GM21529 (cell line): Measurements from ENCODE around the gene IL23A.

Source experiments
- ATAC-seq: cut with Tn5 transposase; IDR thresholded peaks from one replicate; pipeline ENCODE4 v1.9.1; 2021; ENCODE audit not compliant: unreplicated experiment

Gene IL23A

DNA sequence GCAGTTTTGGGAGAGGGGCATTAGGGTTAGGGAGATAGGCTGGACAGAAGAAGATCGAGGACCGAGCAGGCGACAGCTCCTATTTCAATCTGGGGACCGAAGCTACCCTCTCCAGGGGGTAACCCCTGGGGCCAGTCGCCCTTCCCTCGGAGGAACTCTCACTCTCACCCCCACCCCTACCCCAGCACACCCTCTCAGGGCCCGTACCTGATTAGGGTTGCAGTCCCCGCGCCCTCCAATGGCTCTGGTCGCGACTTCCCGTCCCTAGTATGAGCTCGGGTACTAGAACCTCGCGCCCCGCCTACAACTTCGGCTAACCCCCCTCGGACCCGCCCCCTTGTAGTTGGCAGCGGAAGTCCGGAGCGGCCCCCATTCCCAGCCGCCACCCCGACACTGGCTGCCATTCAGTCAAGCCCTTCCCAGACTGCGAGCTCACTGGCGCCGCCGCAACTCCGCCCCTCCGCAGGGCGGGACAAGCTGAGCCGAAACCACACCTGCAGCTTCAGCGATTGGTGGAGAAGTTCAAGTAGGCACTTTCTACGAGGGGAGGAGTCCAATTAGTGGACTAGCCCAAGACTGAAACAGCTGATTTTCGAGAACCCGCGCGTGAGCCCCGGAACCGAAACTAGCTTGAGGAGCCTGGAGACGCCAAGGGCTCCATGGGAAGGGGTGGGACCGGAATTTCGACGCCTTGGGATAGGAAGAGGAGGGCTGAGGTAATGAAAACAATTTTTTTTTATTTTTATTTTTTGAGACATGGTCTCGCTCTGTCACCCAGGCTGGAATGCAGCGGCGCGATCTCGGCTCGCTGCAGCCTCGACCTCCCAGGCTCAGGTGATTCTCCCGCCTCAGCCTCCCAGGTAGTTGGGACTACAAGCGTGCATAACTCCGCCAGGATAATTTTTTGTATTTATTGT lies 21.4 kb downstream of the IL23A start, which contains the start of gene STAT2:
TSS of gene STAT2 (minus strand) at position 257 of the 917 bp plus-strand sequence. CDS start 3,536 bp downstream, outside the sequence.
- peak; percentile 93 for ATAC-seq

DNA sequence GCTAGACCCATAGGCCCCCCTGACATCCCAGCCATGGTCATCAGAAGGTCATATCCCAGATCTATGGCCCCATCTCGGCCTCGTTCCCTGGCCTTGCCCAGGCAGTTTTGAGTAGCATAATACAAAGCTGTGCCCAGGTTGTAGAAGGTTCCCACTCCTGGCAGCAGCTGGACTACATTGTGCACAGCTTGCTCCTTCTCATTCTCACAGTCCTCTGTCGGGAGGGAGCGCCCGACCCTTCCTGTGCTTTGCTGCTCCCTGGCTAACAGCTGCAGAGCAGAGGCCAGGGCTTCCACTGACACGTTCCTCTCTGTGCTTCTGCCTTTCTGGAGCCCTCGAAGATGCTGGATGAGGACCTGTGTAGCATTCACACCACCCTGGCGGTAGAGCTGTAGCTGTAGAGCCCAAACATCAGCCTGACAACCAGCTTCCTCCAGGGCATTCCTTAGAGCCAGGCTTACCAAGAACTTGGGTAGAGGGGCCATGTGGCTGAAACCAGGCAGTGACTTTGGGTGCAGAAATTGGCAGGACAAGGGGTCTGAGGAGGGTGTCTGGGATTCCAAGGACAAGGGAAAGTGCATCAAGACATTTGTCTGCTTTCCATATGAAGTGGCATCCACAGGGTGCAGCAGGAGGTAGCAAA lies 22.9 kb downstream of the IL23A start:
- no peak for ATAC-seq

DNA sequence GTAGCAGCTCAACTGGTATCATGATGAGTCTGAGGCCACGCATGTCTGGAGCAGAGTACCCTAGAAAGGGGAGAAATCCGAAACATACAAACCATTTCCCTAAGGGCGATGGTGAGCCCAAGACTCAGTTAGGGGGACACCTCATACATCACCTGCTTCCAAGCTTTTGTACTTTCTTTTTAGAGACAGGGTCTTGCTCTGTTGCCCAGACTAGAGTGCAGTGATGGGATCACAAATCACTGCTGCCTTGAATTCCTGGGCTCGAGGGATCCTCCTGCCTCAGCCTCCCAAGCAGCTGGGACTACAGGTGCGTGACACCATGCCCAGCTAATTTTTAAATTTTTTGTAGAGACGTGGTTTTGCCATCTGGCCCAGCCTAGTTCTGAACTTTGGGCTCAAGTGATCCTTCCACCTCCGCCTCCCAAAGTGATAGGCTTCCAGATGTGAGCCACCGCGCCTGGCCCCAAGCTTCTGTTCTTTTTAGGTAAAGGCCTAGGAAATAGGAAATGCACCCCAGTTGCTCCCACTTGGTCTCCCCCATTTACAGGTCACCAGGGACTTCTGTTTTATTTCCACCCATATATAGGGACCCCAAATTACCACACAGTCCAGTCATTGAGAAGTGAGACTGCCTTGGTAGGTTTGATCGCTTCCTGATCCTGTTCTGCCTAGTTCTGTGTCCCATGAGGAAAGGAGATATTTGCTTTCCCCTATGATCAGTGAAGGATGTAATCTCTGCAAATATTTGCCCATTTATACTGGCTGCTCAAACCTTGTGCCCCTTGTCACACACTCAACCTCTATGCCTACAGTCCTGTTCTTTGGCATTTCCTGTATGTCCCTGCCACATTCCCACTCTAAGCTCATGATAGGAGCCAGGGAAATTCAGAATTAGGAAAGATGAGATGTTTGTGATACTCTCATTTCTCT lies 23.7 kb downstream of the IL23A start, which contains the start of gene APOF:
TSS of gene APOF (minus strand) at position 728 of the 930 bp plus-strand sequence. CDS start at position 616, 112 bp downstream.
- ATAC-seq = no peak

DNA sequence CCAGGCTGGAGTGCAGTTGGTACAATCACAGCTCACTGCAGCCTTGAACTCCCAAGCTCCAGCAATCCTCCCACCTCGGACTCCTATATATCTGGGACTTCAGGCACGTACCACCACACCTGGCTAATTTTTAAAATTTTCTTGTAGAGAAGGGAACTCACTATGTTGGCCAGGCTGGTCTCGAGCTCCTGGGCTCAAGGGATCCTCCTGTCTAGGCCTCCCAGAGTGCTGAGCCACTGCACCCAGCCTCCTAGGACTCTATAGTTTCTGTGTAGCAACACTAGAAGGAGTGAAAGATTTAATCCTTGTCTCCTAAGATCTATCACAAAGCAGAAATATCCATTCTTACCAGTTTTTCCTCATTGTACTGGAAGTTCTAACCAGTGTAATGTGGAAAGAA lies 28.3 kb downstream of the IL23A start:
- ATAC-seq = no peak

DNA sequence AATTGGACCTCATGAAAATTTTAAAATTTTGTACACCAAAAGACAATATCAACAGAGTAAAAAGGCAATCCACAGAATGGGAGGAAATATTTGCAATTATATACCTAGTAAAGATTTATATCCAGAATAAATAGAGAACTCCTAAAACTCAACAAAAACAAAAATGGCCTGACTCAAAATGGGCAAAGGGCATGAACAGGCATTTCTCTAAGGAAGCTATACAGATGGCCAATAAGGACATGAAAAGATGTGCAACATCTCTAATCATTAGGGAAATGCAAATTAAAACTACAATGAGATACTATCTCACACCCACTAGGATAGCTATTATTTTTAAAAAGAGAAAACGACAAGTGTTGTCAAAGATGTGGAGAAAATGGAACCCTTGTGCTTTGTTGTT lies 34.8 kb downstream of the IL23A start:
- no peak for ATAC-seq

DNA sequence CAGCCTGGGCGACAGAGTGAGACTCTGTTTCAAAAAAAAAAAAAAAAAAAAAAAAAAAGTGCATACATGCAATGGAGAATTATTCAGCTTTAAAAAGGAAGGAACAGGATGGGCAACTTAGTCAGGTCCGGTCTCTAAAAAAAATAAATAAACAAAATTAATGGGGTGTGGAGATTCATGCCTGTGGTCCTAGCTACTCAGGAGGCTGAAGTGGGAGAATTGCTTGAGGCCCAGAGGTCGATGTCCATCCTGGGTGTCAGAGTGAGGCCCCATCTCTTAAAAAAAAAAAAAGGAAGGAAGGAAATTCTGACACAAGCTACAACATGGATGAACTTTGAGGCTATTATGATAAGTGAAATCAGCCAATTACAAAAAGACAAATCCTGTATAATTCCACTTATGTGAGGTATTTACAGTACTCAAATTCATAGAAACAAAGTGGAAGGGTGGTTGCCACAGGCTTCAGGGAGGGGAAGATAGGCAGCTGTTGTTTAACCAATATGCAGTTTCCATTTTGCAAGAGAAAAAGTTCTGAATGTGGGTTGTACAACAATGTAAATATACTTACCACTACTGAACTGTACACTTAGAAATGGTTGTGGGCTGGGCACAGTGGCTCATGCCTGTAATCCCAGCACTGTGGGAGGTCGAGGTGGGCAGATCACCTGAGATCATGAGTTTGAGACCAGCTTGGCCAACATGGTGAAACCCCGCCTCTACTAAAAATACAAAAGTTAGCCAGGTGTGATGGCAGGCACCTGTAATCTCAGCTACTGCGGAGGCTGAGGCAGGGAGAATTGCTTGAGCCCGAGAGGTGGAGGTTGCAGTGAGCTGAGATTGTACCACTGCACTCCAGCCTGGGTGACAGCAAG lies 36.3 kb downstream of the IL23A start:
- ATAC-seq = peak; percentile 38

DNA sequence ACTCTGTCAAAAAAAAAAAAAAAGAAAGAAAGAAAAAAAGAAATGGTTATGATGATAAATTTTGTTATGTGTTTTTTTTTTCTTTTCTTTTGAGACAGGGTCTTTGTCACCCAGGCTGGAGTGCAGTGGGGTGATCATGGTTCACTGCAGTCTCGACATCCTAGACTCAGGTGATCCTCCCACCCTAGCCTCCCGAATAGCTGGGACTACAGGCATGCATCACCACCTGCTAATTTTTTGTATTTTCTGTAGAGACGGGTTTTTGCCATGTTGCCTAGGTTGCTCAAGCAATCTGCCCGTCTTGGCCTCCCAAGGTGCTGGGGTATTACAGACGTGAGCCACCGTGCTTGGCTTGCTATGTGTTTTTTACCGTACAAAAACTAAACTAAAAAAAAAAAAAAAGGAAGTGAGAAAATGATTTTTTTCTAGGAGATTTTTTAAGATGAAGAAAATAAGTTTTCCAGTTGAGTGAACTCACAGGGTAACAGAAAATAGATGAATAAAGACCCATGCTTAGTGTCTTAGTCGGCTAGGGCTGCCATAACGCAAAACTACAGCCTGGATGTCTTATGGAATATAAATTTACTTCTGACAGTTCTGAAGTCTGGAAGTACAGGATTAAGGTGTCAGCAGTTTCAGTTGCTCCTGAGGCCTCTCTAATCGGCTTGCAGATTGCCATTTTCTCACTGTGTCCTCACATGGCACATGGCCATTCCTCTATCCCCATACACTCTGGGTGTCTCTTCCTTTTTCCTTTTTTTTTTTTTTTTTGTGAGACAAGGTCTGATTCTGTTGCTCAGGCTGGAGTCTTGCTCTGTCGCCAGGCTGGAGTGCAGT lies 37.1 kb downstream of the IL23A start:
- peak; percentile 69 for ATAC-seq

DNA sequence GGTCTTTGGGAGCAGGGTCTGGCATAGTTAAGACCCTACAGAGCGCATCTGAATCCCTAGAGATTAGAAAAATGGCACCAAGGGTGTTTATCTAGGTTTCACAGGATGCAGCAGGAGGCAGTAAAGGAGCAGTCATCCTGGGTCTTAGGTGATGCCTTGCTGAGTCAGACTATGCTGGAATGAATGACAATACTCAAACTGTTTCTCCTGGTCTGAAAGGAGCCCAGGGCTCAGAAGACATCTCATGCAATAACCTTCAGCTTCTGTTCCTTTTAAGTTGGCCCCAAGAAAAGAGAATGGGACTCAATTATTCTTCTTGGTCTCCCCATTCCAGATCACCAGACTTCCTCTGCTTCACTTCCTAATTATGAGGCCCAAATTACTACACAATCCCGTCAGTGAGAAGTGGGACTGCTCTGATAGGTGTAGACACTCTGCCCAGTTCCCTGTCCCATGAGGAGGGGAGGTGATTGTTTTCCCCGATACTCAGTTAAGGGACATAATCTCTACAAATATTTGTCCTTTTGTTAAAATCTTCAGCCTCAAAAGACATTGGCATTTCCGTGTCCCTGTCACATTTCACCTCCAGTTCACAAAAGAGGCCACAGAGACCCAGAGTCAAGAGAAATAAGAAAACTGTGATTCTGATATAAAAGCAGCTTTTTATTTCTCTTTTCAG lies 38.8 kb downstream of the IL23A start:
- no peak for ATAC-seq

DNA sequence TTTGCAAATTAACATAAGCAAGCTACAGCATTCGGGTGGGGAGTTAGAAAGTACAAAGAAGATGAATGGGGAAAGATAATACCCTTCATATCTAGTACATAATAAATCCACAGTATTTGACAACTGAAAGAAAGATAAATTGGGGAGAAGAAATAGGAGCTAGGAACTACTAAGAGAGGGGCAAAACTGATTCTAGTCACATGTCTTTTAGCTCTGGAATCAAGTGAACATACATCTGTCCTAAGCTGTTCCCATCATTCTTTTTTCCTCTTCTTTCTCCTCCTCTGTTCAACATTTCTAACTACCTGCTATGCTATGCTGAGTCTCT lies 39.3 kb downstream of the IL23A start:
- no peak for ATAC-seq

DNA sequence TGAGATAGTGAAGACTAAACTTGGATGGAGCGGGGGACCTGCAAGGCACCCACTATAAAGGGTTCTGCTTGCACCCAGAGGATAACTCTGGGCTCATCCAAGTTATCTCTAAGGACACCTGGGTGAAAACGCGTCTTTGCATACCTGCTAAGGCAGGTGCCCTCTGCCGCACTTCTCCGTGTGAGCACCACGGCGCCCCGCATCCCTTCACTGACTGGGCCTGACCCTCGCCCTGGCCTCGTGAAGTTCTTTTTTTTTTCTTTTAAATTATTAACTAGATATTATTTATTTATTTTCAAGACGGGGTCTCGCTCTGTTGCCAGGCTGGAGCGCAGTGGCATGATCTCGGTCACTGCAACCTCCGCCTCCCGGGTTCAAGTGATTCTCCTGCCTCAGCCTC lies 43.9 kb downstream of the IL23A start:
- ATAC-seq = no peak

DNA sequence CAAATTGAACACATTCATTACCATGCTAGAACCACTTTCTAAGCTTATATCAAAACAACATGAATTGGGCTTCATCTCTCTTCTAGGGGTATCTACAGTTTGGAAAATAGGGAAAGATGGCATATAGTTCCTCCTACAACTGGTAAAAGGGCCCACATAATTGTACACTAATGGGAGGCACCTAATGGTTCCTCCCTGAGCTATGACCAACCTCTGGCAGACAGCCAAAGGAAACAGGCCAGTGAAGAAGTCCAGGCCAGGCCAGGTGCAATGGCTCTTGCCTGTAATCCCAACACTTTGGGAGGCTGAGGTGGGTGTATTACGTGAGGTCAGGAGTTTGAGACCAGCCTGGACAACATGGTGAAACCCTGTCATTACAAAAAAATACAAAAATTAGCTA lies 47.2 kb downstream of the IL23A start:
- no peak for ATAC-seq

DNA sequence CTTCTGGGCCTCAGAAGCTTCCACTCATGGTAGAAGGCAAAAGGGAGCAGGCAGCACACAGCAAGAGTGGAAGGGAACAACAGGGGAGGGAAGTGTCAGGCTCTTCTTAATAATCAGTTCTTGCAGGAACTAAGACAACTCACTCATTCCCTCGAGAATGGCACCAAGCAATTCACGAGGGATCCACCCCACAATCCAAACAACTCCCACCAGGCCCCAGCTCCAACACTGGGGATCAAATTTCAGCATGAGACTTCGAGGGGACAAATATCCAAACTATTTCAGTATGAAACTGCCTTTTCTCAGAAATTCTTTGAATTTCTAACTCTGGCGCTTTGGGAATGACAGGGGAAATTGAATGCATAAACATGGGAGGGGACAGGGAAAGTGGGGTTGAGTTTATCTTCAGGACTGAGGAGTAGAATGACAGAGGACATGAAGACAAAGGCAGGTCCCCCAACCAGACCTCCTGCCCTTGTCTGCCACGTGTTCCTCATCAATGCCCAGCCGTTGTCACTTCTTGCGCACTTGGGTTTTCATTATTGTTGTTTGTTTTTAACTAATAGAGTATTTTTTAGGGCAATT lies 48.6 kb downstream of the IL23A start:
- ATAC-seq = no peak

DNA sequence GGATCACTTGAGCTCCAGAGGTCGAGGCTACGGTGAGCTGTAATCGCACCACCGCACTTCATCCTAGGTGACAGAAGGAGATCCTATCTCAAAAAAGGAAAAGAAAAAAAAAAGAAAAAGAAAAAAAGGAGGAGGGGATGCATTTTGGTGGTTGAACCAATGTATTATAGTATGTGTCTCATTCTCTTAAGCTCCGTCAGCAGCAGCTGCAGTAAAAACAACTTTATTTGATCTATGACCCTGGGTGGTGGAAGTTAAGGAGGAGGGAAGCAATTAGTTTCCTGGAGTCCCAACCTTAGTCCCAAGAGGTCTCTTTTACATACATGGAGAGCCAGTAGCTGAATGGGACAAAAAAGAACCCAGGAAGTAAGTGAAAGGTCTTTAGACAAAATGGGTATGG lies 50.7 kb downstream of the IL23A start:
- no peak for ATAC-seq
